ENCODE data around the gene MED25.

MED25 gene

GRCh38 chr19:49802836-49803528 lies 15.1 kb upstream of the MED25 start:
- no peak for DNase-seq (ENCODE audit: low read depth)
- no peak overlapping the region for H3K4me3 ChIP-seq (ENCODE audit: low read depth, low read length)

GRCh38 chr19:49803529-49803856 lies 14.6 kb upstream of the MED25 start:
- TF ChIP-seq POLR2A (IDR thresholded peaks at IDR 0.05; ENCODE audit: extremely low read depth, insufficient read length) (no peak), MYC (IDR thresholded peaks at IDR 0.05; ENCODE audit: low read depth, low read length) (no peak), CTCF (IDR thresholded peaks at IDR 0.05; ENCODE audit: low read depth, low read length) (no peak), MAX (IDR thresholded peaks at IDR 0.05; ENCODE audit: low read depth, low read length) (no peak)
- H3K4me3 ChIP-seq (ENCODE audit: low read depth, low read length): no peak overlapping the region
- no peak for DNase-seq (ENCODE audit: low read depth)

More at GRCh38 chr19:49802836-49803528, 15.1 kb upstream of the MED25 start:
- TF ChIP-seq MYC (IDR thresholded peaks at IDR 0.05; ENCODE audit: low read depth, low read length): no peak
- no peak for TF ChIP-seq CTCF (IDR thresholded peaks at IDR 0.05; ENCODE audit: low read depth, low read length)
- TF ChIP-seq POLR2A (IDR thresholded peaks at IDR 0.05; ENCODE audit: extremely low read depth, insufficient read length): no peak
- TF ChIP-seq MAX (IDR thresholded peaks at IDR 0.05; ENCODE audit: low read depth, low read length): no peak

GRCh38 chr19:49805822-49806619 lies 12.1 kb upstream of the MED25 start:
- no peak for TF ChIP-seq MYC (IDR thresholded peaks at IDR 0.05; ENCODE audit: low read depth, low read length)
- TF ChIP-seq POLR2A (IDR thresholded peaks at IDR 0.05; ENCODE audit: extremely low read depth, insufficient read length): no peak
- no peak for TF ChIP-seq CTCF (IDR thresholded peaks at IDR 0.05; ENCODE audit: low read depth, low read length)
- TF ChIP-seq MAX (IDR thresholded peaks at IDR 0.05; ENCODE audit: low read depth, low read length): no peak
- H3K4me3 ChIP-seq (ENCODE audit: low read depth, low read length): no peak overlapping the region
- DNase-seq (ENCODE audit: low read depth): no peak

- DNase-seq (ENCODE audit: low read depth): no peak
- TF ChIP-seq MYC (IDR thresholded peaks at IDR 0.05; ENCODE audit: low read depth, low read length) (no peak), POLR2A (IDR thresholded peaks at IDR 0.05; ENCODE audit: extremely low read depth, insufficient read length) (no peak), CTCF (IDR thresholded peaks at IDR 0.05; ENCODE audit: low read depth, low read length) (no peak), MAX (IDR thresholded peaks at IDR 0.05; ENCODE audit: low read depth, low read length) (no peak)
These were observed 11.5 kb upstream of the MED25 start for GRCh38 chr19:49806620-49806959.

GRCh38 chr19:49807058-49807903 lies 10.8 kb upstream of the MED25 start:
- TF ChIP-seq MAX (IDR thresholded peaks at IDR 0.05; ENCODE audit: low read depth, low read length) (no peak), POLR2A (IDR thresholded peaks at IDR 0.05; ENCODE audit: extremely low read depth, insufficient read length) (no peak), CTCF (IDR thresholded peaks at IDR 0.05; ENCODE audit: low read depth, low read length) (no peak)
- H3K4me3 ChIP-seq (ENCODE audit: low read depth, low read length): no peak overlapping the region
- peak; percentile 82 for DNase-seq (ENCODE audit: low read depth)

More at GRCh38 chr19:49806620-49806959, 11.5 kb upstream of the MED25 start:
- H3K4me3 ChIP-seq (ENCODE audit: low read depth, low read length): no peak overlapping the region
